GM21576 (cell line): ENCODE measurements around the gene HPX.

Source experiments
- ATAC-seq: cut with Tn5 transposase; IDR thresholded peaks from one replicate; pipeline ENCODE4 v1.9.1; 2021; ENCODE audit warnings: mild to moderate bottlenecking, moderate library complexity; ENCODE audit not compliant: unreplicated experiment

The HPX gene

DNA sequence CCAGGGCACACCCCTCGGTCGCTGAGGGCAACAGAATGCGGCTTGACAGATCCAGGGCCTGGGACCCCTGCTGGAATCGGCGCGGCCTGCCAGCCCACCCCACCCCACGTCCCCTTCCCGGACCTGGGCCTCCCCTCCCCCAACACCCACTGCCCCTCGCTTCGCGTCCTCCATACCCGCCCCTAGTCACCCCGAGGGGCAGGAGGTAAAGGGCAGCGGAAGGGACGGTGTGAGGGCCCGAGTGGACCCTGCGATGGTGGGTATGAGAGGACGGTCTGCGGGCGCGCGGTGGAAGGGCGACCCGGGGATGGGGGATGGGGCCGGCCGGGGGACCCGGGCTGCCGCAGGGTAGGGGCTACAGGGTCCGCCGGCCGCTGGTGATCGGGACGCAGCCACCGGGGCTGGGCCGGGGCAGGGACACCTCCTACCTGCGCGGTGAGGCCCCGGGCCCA lies 22.2 kb downstream of the HPX start:
- ATAC-seq, result no peak

DNA sequence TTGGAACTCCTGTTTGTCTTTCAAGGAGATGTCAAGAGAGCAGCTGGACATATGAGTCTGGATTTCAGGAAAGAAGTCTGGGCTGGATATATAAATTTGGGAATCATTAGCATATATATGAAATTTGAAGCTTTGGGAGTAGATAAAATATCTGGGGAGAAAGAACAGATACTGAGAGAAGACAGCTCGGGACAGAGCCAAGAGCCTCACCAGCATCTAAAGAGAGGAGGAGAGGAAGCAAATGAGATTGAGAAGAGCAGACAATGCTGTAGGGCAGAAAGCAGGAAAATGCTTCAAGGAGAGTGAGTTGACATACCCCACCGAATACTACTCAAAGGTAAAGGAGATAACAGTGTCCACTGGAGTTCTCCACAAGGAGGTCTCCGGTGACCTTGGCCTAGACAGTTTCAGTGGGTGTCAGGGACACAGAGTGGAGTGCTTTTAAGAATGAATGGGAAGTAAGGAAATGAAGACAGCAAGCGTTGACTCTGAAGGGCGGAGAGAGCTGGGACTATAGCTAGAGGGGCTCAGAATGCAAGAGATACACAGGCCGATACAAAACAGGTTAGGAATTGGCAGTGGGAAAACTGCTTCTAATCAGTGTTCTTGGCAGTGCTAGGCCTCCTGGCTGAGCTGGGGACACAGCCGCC lies 22.8 kb downstream of the HPX start:
- ATAC-seq, result no peak

GRCh38 chr11:6415797-6416196 lies 25.0 kb downstream of the HPX start:
- ATAC-seq, result no peak

GRCh38 chr11:6414874-6415328 lies 25.9 kb downstream of the HPX start:
- ATAC-seq, result peak; percentile 55

DNA sequence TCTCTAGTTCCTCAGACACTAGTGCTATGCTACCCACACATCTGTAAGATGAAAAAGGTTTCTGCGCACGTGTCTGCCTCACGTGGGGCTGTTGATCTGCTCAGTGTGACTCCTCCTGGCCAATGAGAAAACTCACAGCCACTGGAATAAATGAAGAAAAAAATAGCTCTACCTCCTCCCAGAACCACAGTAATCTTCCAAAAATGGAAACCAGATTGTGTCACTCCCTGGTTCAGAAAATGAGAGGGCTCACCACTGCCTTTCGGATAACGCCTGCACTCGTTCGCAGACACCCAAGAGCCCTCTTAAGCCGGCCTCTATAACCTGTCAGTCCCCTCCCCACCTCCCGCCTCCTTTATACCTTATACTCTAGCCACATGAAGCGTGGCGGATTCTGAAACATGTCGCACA lies 27.0 kb downstream of the HPX start:
- no peak for ATAC-seq

DNA sequence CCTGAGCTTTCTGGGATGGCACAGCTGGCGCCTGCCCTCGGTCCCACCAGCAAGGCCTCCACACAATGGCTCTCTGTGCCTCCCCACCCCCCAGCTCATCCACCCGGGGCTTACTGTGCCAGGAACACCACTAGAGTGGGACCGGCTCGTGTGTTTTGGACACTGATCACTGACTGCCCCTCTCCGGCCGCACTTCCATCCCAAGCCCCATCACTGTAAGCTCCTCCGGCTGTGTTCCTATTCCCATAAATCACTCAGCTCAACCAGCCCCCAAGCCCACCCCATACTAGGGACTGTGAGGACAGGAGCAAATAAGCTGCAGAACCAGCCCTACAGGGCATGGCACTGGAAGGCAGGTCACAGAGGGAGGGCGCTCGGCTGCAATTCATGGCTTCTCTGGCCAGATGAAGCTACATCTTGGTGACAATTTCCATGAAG lies 29.2 kb downstream of the HPX start:
- ATAC-seq, result no peak

- ATAC-seq, result no peak
These were observed 29.9 kb downstream of the HPX start for GRCh38 chr11:6410695-6411430.

GRCh38 chr11:6406370-6406769 lies 34.4 kb downstream of the HPX start:
- no peak for ATAC-seq

- ATAC-seq, result no peak
These were observed 34.9 kb downstream of the HPX start for GRCh38 chr11:6405846-6406245.

- ATAC-seq, result no peak
These were observed 35.6 kb downstream of the HPX start for GRCh38 chr11:6405052-6405667.

- no peak for ATAC-seq
These were observed 36.3 kb downstream of the HPX start for GRCh38 chr11:6404342-6405051.

DNA sequence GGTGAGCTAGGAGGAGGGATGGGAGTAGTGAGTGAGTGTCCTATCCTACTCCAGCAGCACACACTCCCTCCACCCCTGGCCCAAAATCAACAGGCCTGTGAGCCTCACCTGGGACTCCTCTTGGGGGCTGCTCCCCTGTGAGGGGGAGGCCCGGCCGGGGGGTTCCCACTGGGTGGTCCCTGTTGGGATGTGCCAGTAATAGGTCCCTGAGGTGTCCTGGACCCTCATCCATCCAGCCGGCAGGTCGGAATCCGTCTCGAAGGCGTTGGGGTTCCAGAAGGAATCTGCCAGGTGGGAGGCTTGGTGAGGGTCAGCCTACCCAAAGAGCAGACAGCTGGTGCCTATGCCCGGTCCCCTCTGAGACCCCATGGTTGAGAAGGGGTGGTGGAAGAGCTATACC lies 37.2 kb downstream of the HPX start:
- ATAC-seq, result no peak

GRCh38 chr11:6402561-6402981 lies 38.2 kb downstream of the HPX start:
- peak; percentile 95 for ATAC-seq

- peak; percentile 32 for ATAC-seq
These were observed 38.7 kb downstream of the HPX start for GRCh38 chr11:6402061-6402470.

GRCh38 chr11:6401464-6401863 lies 39.3 kb downstream of the HPX start:
- no peak for ATAC-seq

- no peak for ATAC-seq
These were observed 40.1 kb downstream of the HPX start for GRCh38 chr11:6400431-6401345.

GRCh38 chr11:6397636-6398035 lies 43.2 kb downstream of the HPX start:
- no peak for ATAC-seq

DNA sequence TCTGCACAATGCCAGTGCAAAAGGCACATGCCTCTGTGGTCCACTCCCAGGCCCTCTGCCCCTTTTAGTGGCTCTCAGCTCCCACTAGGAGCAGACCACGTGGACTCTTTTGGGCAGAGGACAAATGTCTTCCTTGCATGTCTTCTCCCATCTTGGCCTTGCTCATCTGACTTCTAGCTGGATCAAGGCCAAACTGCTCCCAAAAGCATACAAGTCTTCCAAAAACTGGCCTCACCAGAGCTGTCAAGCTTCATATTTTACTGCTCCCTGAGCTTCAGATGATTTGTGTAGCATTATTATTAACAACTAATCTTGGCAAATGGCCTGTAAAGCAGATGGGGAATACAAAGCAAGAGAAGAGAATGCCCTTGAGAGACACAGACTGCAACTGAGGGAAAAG lies 43.6 kb downstream of the HPX start:
- ATAC-seq, result no peak

DNA sequence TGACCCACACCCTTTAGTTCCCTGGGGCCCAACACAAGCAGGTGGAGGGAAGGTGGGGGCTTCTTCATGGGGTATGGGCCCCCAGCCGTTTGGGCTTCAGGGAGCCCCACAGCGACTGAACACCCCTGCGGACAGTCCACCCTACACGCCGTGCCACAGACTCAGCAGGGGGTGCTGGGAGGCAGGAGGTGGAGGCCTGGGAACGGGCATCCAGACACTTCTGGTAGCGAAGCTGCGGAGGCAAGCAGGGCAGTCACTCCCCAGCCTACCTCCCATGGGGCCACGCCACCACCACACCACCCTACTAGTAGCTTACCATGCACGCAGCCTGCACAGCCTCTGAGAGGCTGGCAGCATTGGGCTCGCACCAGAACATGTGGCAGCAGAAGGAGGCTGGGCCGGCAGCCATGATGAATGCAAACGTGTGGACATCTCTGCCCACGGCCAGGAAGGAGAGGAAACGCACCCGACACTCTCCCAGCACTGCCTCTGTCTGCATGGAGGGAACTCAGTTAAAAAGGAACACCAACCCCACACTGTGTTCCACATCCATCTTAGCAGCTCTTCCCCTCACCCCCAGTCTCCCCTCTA lies 45.2 kb downstream of the HPX start:
- ATAC-seq, result no peak
